ENCODE data around the gene NOP9. TPM values are rescaled to one million over a fixed set of nuclear protein-coding genes. Genes with fewer than 3 reads are reported as not detected.

NOP9 gene
- total and polyA plus RNA-seq, 2 experiments from 2014 or later, result 2.5 to 23.7 TPM

DNA sequence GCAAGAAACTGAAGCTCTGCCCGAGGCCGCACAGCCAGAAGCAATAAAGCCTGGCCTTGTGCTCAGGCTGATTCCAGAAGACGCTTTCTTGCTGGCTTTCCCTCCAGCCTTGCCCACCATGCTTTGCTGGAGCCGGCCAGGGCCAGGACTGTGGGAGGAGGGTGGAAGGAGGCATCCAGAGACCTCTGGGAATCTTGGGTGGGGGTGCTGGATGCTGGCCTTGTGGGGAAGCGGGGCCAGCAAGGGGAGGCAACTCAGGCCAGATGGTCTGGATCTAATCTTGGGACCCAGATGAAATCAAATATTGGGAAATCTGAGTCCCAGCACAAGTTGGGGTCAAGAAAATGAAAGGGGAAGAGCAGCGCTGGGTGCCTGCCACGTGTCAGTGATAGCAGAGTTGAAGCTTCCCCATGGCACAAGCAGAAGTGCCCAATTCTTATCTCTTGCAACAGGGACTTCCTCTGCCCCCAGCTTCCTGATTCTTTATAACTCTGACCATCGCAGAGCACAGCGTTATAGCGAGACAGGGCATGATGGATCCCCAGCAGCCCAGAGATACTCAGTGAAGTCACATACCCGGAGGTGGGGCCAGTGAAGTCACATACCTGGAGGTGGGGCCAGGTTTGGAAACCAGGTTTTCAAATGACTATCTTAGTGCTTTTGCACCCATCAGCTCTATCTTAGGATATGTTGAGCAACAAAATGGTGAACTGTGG, 21.9 kb upstream of the NOP9 start:
- H3K4me2 ChIP-seq (ENCODE audit: unreplicated experiment), result no peak overlapping the region
- H3F3A ChIP-seq (ENCODE audit: insufficient read depth), result no peaks in the 10 kb centered on the region
- H2AFZ ChIP-seq, result no peak overlapping the region
- DNase-seq, result no peak
- H3K9me3 ChIP-seq (ENCODE audit: low read depth), result no peaks in the 10 kb centered on the region
- H3K9ac ChIP-seq, result no peak overlapping the region
- H3K9me2 ChIP-seq (ENCODE audit: insufficient read depth), result no peaks in the 10 kb centered on the region
- H3K4me1 ChIP-seq (ENCODE audit: insufficient read depth), result peaks cover 16% of the 10 kb centered on the region; the same call in 1 of the 2 replicates
- H3K36me3 ChIP-seq (ENCODE audit: low read depth), result no peaks in the 10 kb centered on the region
- no peaks in the 10 kb centered on the region for H4K20me1 ChIP-seq (ENCODE audit: insufficient read depth)
- no peaks in the 10 kb centered on the region for H3K79me2 ChIP-seq (ENCODE audit: insufficient read depth)
- H3K27me3 ChIP-seq (replicated peaks; ENCODE audit: insufficient read depth), result no peaks in the 10 kb centered on the region
- H3K4me3 ChIP-seq, result no peak overlapping the region
- in situ Hi-C loops (cut with MboI), result no loop called here
- 54 to 59% methylated on average over 11 of the region's 11 CpGs for WGBS, 2 experiments (ENCODE audit: low coverage in 1 of 2, low lambda C conversion rate in 2 of 2, missing lambda C conversion rate in 2 of 2)
- H3K27ac ChIP-seq, result no peak overlapping the region
- TF ChIP-seq EZH2 (IDR thresholded peaks at IDR 0.05; ENCODE audit: insufficient read depth, poor library complexity, severe bottlenecking) (no peak), EZH2phosphoT487 (IDR thresholded peaks at IDR 0.05; ENCODE audit: insufficient read depth, low read depth) (no peak)

DNA sequence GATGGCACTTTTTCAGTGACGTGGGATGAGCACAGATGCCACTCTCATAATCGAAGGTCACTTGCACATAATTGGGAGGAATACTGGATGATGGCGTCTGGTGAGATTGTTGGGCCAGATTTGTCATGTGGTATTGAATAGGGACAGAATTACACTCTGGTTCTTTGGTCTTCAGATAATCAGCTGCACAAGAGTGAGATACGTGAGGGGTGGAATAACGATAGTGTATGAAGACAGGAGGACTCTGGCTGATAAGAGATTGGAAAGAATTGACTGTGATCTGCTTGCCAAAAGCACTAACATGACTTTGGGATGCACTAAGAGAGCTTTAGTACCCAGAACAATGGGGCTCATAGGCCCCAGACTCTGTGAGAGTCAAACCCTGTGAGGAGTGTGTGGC, 21.2 kb upstream of the NOP9 start:
- H3F3A ChIP-seq (ENCODE audit: insufficient read depth), result no peaks in the 10 kb centered on the region
- H3K27ac ChIP-seq, result no peak overlapping the region
- TF ChIP-seq EZH2 (IDR thresholded peaks at IDR 0.05; ENCODE audit: insufficient read depth, poor library complexity, severe bottlenecking) (no peak), EZH2phosphoT487 (IDR thresholded peaks at IDR 0.05; ENCODE audit: insufficient read depth, low read depth) (no peak)
- no peak overlapping the region for H3K4me3 ChIP-seq
- no peaks in the 10 kb centered on the region for H4K20me1 ChIP-seq (ENCODE audit: insufficient read depth)
- no peak overlapping the region for H2AFZ ChIP-seq
- H3K9me2 ChIP-seq (ENCODE audit: insufficient read depth), result no peaks in the 10 kb centered on the region
- no peak for DNase-seq
- no peaks in the 10 kb centered on the region for H3K9me3 ChIP-seq (ENCODE audit: low read depth)
- in situ Hi-C loops (cut with MboI), result no loop called here
- H3K4me1 ChIP-seq (ENCODE audit: insufficient read depth), result peaks cover 16% of the 10 kb centered on the region; the same call in 1 of the 2 replicates
- H3K9ac ChIP-seq, result no peak overlapping the region
- H3K4me2 ChIP-seq (ENCODE audit: unreplicated experiment), result no peak overlapping the region
- no peaks in the 10 kb centered on the region for H3K27me3 ChIP-seq (replicated peaks; ENCODE audit: insufficient read depth)
- H3K79me2 ChIP-seq (ENCODE audit: insufficient read depth), result no peaks in the 10 kb centered on the region
- no peaks in the 10 kb centered on the region for H3K36me3 ChIP-seq (ENCODE audit: low read depth)
- WGBS, 2 experiments (ENCODE audit: low coverage in 1 of 2, low lambda C conversion rate in 2 of 2, missing lambda C conversion rate in 2 of 2), result 88 to 91% methylated on average over 5 of the region's 5 CpGs

DNA sequence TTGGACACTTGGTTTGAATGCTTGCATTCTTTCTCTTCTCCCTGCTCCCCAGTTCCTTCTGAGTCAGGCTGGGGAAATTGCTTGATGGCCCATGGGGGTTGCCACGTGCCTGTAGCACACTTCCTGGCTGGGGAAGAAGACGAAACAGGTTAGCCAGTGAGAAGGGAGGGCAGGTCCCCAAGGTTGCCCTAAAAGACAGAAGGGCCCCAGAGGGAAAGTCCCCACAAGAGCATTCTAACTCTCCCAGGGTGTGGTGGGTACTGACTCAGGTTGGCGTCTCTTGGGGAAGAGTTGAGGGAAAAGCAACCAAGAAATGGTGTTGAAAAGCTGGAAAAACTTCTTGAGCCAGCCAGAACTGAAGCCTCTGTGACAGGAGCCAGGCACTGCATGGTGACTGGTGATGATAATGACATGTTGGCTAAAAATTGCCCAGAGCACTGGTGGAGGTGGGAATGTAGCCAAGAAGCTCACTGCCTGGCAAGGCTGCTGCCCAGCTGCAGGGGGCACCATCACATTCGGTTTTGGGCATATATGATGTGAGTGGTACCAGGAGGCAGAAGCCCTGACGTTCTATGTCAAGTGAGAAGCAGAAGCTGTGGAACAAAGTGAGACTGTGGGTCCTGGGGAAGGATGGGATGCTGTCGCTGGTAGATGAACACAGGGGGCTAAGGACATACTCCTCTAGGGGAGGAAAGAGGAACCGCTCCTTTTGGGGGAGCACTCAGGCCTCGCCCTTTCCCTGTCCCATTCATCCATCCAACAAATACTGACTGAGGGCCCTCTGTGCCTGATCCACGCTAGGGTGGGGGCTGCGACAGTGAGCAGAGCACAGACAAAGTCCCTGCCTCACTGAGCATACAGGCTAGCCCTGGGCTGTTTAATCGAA, 20.1 kb upstream of the NOP9 start:
- Histone ChIP-seq H2AFZ (0 out of 2 replicates have a peak overlapping the region, but pooled peaks have one; percentile 9), H4K20me1 (ENCODE audit: insufficient read depth) (no peaks in the 10 kb centered on the region), H3K9me2 (ENCODE audit: insufficient read depth) (no peaks in the 10 kb centered on the region), H3K4me2 (ENCODE audit: unreplicated experiment) (no peak overlapping the region), H3K79me2 (ENCODE audit: insufficient read depth) (no peaks in the 10 kb centered on the region), H3K9ac (no peak overlapping the region), H3F3A (ENCODE audit: insufficient read depth) (no peaks in the 10 kb centered on the region), H3K9me3 (ENCODE audit: low read depth) (no peaks in the 10 kb centered on the region), H3K27me3 (replicated peaks; ENCODE audit: insufficient read depth) (no peaks in the 10 kb centered on the region), H3K27ac (no peak overlapping the region), H3K4me3 (no peak overlapping the region), H3K4me1 (ENCODE audit: insufficient read depth) (peaks cover 16% of the 10 kb centered on the region; the same call in 1 of the 2 replicates), H3K36me3 (ENCODE audit: low read depth) (no peaks in the 10 kb centered on the region)
- TF ChIP-seq EZH2phosphoT487 (IDR thresholded peaks at IDR 0.05; ENCODE audit: insufficient read depth, low read depth), result no peak
- in situ Hi-C loops (cut with MboI), result no loop called here
- peak; percentile 51 for DNase-seq
- 58 to 60% methylated on average over 11 of the region's 11 CpGs for WGBS, 2 experiments (ENCODE audit: low coverage in 1 of 2, low lambda C conversion rate in 2 of 2, missing lambda C conversion rate in 2 of 2)

DNA sequence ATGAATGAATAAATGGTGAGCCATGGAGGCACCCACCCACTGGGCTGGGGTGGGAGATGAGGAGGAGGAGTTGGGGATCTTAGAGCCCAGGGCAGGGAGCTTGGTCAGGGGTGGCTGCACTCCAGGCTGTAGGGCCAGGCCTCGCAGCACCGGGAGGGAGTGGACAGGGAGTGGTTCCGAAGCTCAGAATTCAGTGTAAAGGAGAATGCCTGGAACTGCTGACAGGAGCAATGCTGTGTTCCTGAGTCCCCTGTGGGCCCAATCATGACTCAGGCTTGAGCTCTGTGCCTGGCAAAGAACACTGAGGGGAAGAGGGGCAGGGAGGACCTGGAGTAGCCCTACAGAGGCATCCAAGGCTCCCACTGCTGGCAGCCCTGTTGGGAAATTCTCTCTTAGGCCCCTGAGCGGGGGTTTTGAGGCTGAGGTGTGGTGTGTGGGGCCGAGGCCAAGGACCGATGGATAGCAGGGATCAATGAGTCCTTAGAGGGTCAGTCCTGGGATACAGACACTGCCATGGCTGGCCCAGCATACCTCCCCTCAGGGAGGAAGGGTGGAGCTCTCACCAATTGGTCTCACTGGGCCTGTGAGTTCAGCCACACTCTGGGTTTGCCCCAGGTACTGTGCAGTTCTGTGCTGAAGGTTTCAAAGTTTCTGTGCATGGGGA, 18.7 kb upstream of the NOP9 start:
- Histone ChIP-seq H3K4me2 (ENCODE audit: unreplicated experiment) (no peak overlapping the region), H3K9ac (no peak overlapping the region), H3F3A (ENCODE audit: insufficient read depth) (no peaks in the 10 kb centered on the region), H2AFZ (no peak overlapping the region), H4K20me1 (ENCODE audit: insufficient read depth) (no peaks in the 10 kb centered on the region), H3K79me2 (ENCODE audit: insufficient read depth) (no peaks in the 10 kb centered on the region), H3K36me3 (ENCODE audit: low read depth) (no peaks in the 10 kb centered on the region), H3K27ac (no peak overlapping the region), H3K9me2 (ENCODE audit: insufficient read depth) (no peaks in the 10 kb centered on the region), H3K9me3 (ENCODE audit: low read depth) (no peaks in the 10 kb centered on the region), H3K4me3 (no peak overlapping the region), H3K27me3 (replicated peaks; ENCODE audit: insufficient read depth) (no peaks in the 10 kb centered on the region), H3K4me1 (ENCODE audit: insufficient read depth) (peaks cover 16% of the 10 kb centered on the region; the same call in 1 of the 2 replicates)
- TF ChIP-seq EZH2phosphoT487 (IDR thresholded peaks at IDR 0.05; ENCODE audit: insufficient read depth, low read depth), result no peak
- no peak for TF ChIP-seq EZH2 (IDR thresholded peaks at IDR 0.05; ENCODE audit: insufficient read depth, poor library complexity, severe bottlenecking)
- in situ Hi-C loops (cut with MboI), result no loop called here
- WGBS, 2 experiments (ENCODE audit: low coverage in 1 of 2, low lambda C conversion rate in 2 of 2, missing lambda C conversion rate in 2 of 2), result 44 to 52% methylated on average over 6 of the region's 6 CpGs
- DNase-seq, result peak; percentile 56

All from GM23248 (cell line).